Measurements from ENCODE around the gene SERPINA1.

GRCh38 chr14:94378527-94379290 lies 9.7 kb downstream of the SERPINA1 start:
- no peak for TF ChIP-seq EZH2 (IDR thresholded peaks at IDR 0.05; ENCODE audit: low read depth)
- TF ChIP-seq CTCF (conservative IDR thresholded peaks at IDR 0.05) = no peak

Data from PC-9 (cell line).